Esophagus muscularis mucosa (tissue), 3 donors: Measurements from ENCODE around the gene AGT.

ENCODE experiments used
- EP300 ChIP-seq: sonication (generic); formaldehyde crosslinking; IDR thresholded peaks from one replicate; pipeline ENCODE4 v1.6.1; 2017; ENCODE audit warnings: antibody characterized with exemption
- TF ChIP-seq, protein P1 (sequence below), 3 experiments: fragments of 200-600 bp in 2 of 3; fragments of 450-650 bp in 1 of 3; sonication (generic) in 2 of 3; IDR thresholded peaks; one replicate each; pipeline ENCODE4 v1.5.1; 2017 to 2019; ENCODE audit warnings: antibody characterized with exemption in 3 of 3, mild to moderate bottlenecking in 2 of 3, moderate library complexity in 1 of 3

DNA sequence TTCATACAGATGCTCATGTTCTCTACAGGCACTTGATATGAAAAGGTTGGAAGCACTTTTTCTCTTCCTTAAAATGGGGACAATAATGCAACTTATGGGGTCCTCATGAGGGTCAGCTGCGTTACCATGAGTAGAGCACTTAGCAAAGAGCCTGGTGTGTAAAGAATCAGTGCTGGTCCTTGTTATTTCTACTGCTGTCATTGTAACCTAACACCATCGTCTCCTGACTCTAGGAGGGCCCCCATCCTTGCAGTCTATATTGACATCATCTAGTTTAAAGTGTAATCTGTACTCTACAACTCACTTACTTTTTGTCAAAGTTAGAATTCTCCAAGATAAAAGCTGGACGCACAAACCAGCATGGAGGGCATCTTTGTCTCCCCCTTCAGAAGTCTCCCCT, 35.7 kb upstream of the AGT start:
- no peak for TF ChIP-seq EP300
- TF ChIP-seq, protein P1, sequence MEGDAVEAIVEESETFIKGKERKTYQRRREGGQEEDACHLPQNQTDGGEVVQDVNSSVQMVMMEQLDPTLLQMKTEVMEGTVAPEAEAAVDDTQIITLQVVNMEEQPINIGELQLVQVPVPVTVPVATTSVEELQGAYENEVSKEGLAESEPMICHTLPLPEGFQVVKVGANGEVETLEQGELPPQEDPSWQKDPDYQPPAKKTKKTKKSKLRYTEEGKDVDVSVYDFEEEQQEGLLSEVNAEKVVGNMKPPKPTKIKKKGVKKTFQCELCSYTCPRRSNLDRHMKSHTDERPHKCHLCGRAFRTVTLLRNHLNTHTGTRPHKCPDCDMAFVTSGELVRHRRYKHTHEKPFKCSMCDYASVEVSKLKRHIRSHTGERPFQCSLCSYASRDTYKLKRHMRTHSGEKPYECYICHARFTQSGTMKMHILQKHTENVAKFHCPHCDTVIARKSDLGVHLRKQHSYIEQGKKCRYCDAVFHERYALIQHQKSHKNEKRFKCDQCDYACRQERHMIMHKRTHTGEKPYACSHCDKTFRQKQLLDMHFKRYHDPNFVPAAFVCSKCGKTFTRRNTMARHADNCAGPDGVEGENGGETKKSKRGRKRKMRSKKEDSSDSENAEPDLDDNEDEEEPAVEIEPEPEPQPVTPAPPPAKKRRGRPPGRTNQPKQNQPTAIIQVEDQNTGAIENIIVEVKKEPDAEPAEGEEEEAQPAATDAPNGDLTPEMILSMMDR (IDR thresholded peaks at IDR 0.05) = no peak
